Measurements from ENCODE around the gene CCNF. TPM values are rescaled to one million over a fixed set of nuclear protein-coding genes. Genes with fewer than 3 reads are reported as not detected.

CCNF gene
- polyA plus RNA-seq, 2 of the 4 experiments (the other 2 are of a cell fraction), result 6.5 to 14.4 TPM

- CTCF ChIA-PET, result interaction anchor here (0.6 to 2.3 kb wide), 10 partner anchors 13 to 164 kb away, joined by 3 to 15 read pairs (median 4); partner anchors contain the start of gene TEDC2
- POLR2A ChIA-PET, result no interaction called here
- 87% methylated on average over 22 of the region's 25 CpGs for WGBS (ENCODE audit: missing lambda C conversion rate)
Measured at GRCh38 chr16:2424061-2425007, 4.9 kb upstream of the CCNF start.

GRCh38 chr16:2425008-2425518 lies 4.2 kb upstream of the CCNF start:
- ChIA-PET POLR2A (no interaction called here), CTCF (interaction anchor here (0.6 kb wide), 1 partner anchor 10 kb away, joined by 3 read pairs; no protein-coding TSS in a partner anchor)
- Histone ChIP-seq H3K4me3 (no peak overlapping the region), H3K4me2 (no peak overlapping the region), H3K9me3 (no peaks in the 10 kb centered on the region), H3K27ac (no peak overlapping the region), H3K4me1 (peaks cover 6% of the 10 kb centered on the region; the same call in 2 of the 3 replicates)
- no peak for ATAC-seq
- FAIRE-seq, result no peak
- no peak for DNase-seq (ENCODE audit: low read depth in 1 of 2, low spot score in 1 of 2)
- 83% methylated on average over 9 of the region's 9 CpGs for WGBS (ENCODE audit: missing lambda C conversion rate)
- TF ChIP-seq ZSCAN20 (CRISPR knock-in tag; IDR thresholded peaks at IDR 0.05) (no peak), FOSB (CRISPR knock-in tag; IDR thresholded peaks at IDR 0.05) (no peak), NR3C1 (IDR thresholded peaks at IDR 0.05) (no peak), ZFP36 (IDR thresholded peaks at IDR 0.05; ENCODE audit: borderline replicate concordance, partially characterized antibody) (peak; percentile 26)

More at GRCh38 chr16:2424061-2425007, 4.9 kb upstream of the CCNF start:
- H3K4me2 ChIP-seq, result no peak overlapping the region
- TF ChIP-seq KDM5A (IDR thresholded peaks at IDR 0.05) (no peak), E2F6 (IDR thresholded peaks at IDR 0.05; ENCODE audit: borderline replicate concordance, low read depth) (no peak), FOXS1 (CRISPR knock-in tag; IDR thresholded peaks at IDR 0.05) (no peak), ATOH8 (CRISPR knock-in tag; IDR thresholded peaks at IDR 0.05; ENCODE audit: low read depth) (no peak), CBX8 (IDR thresholded peaks at IDR 0.05) (no peak), SREBF2 (IDR thresholded peaks at IDR 0.05) (no peak), CBX2 (IDR thresholded peaks at IDR 0.05; ENCODE audit: borderline replicate concordance, low read depth) (no peak), RCOR1 (IDR thresholded peaks at IDR 0.05; ENCODE audit: low read depth, low read length) (no peak), HEYL (CRISPR knock-in tag; IDR thresholded peaks at IDR 0.05) (no peak), JUN (IDR thresholded peaks at IDR 0.05) (no peak), CTCF (IDR thresholded peaks at IDR 0.05) (no peak), ZSCAN20 (CRISPR knock-in tag; IDR thresholded peaks at IDR 0.05) (no peak), RARB (CRISPR knock-in tag; IDR thresholded peaks at IDR 0.05) (no peak), MAFK (IDR thresholded peaks at IDR 0.05; ENCODE audit: partially characterized antibody) (no peak), ZFP36 (IDR thresholded peaks at IDR 0.05; ENCODE audit: borderline replicate concordance, partially characterized antibody) (no peak), KDM1A (IDR thresholded peaks at IDR 0.05; ENCODE audit: low read depth) (no peak), EP300 (IDR thresholded peaks at IDR 0.05) (no peak), HOXA7 (CRISPR knock-in tag; IDR thresholded peaks at IDR 0.05) (no peak)
- no peak overlapping the region for H3K27ac ChIP-seq
- FAIRE-seq (no peak), ATAC-seq (no peak), DNase-seq (ENCODE audit: low read depth in 1 of 2, low spot score in 1 of 2) (no peak)
- 0 out of 3 replicates have a peak, but pooled peaks cover 6% of the 10 kb centered on the region for H3K4me1 ChIP-seq
- H3K9me3 ChIP-seq, result no peaks in the 10 kb centered on the region
- no peak overlapping the region for H3K4me3 ChIP-seq
